IMR-90 (cell line): ENCODE results near the gene PCSK5. TPM values are rescaled to one million over a fixed set of nuclear protein-coding genes. Genes with fewer than 3 reads are reported as not detected.

Source experiments
- ATAC-seq: fragments of 200-7000 bp; cut with Tn5 transposase; 2 replicates; pipeline ENCODE4 v1.9.1; 2020; ENCODE audit warnings: low read depth, mild to moderate bottlenecking, moderate library complexity
- BruUV-seq: library from RNA; stranded (reverse); fragments of 400-500 nt; replicated peaks from 2 replicates; lab custom pipeline; 2021; lab: Mats Ljungman, UMichigan
- CTCF ChIA-PET: fragments of 300-600 bp; formaldehyde crosslinking; extraction: SDS; loops from one replicate; lab custom pipeline; 2021; ENCODE audit warnings: antibody characterized with exemption; lab: Yijun Ruan, JAX
- POLR2A ChIA-PET: fragments of 300-600 bp; sonication (Branson Sonifier 250); formaldehyde crosslinking; loops from one replicate; lab custom pipeline; 2022; ENCODE audit warnings: antibody characterized with exemption; ENCODE audit not compliant: unreplicated experiment; lab: Charles Lee
- DNase-seq: peaks from one replicate; pipeline ENCODE4 v3.0.0; 2013
- H2AFZ ChIP-seq: replicated peaks from 2 replicates; pipeline ENCODE3; 2013; ENCODE audit warnings: low read length, mild to moderate bottlenecking; ENCODE audit not compliant: poor library complexity
- H2AK5ac ChIP-seq: 2 replicates; pipeline ENCODE4 v1.6.1; 2013; ENCODE audit warnings: low read depth, low read length, inconsistent platforms
- H2AK9ac ChIP-seq: replicated peaks from 2 replicates; pipeline ENCODE3; 2013; ENCODE audit warnings: mild to moderate bottlenecking, low read depth, low read length, moderate library complexity; ENCODE audit not compliant: poor library complexity
- H2BK120ac ChIP-seq: 2 replicates; pipeline ENCODE4 v1.6.1; 2013; ENCODE audit warnings: low read depth, low read length, inconsistent platforms
- H2BK15ac ChIP-seq: 3 replicates; pipeline ENCODE4 v1.6.1; 2013; ENCODE audit warnings: low read depth, low read length, inconsistent platforms
- H2BK20ac ChIP-seq: 2 replicates; pipeline ENCODE4 v1.6.1; 2013; ENCODE audit warnings: low read depth, mild to moderate bottlenecking, inconsistent platforms, low read length, moderate library complexity
- H2BK5ac ChIP-seq: 2 replicates; pipeline ENCODE4 v1.6.1; 2013; ENCODE audit warnings: mild to moderate bottlenecking, low read depth, low read length, inconsistent platforms; ENCODE audit not compliant: poor library complexity, severe bottlenecking
- H3K14ac ChIP-seq: replicated peaks from 2 replicates; pipeline ENCODE4 v1.6.1; 2013; ENCODE audit warnings: low read depth, low read length, inconsistent platforms
- H3K18ac ChIP-seq: 2 replicates; pipeline ENCODE4 v1.6.1; 2013; ENCODE audit warnings: low read depth, low read length, control low read depth
- H3K23ac ChIP-seq: 2 replicates; pipeline ENCODE4 v1.6.1; 2013; ENCODE audit warnings: low read depth, low read length, inconsistent platforms
- H3K27ac ChIP-seq: 2 replicates; pipeline ENCODE4 v1.5.1; 2013; ENCODE audit warnings: mild to moderate bottlenecking, control low read depth, low read length; ENCODE audit not compliant: insufficient read depth
- H3K27me3 ChIP-seq: 2 replicates; pipeline ENCODE4 v1.6.1; 2013; ENCODE audit warnings: low read length; ENCODE audit not compliant: control insufficient read depth, insufficient read depth
- H3K36me3 ChIP-seq: 2 replicates; pipeline ENCODE4 v1.6.1; 2013; ENCODE audit warnings: low read length, mixed read lengths; ENCODE audit not compliant: control insufficient read depth, insufficient read depth
- H3K4ac ChIP-seq: 2 replicates; pipeline ENCODE4 v1.6.1; 2013; ENCODE audit warnings: low read depth, low read length, inconsistent platforms
- H3K4me1 ChIP-seq: 2 replicates; pipeline ENCODE4 v1.6.1; 2013; ENCODE audit warnings: low read length, mixed read lengths; ENCODE audit not compliant: control insufficient read depth, insufficient read depth
- H3K4me2 ChIP-seq: 2 replicates; pipeline ENCODE4 v1.6.1; 2013; ENCODE audit warnings: low read depth, mild to moderate bottlenecking, control low read depth, low read length, moderate library complexity
- H3K4me3 ChIP-seq: 2 replicates; pipeline ENCODE4 v1.5.1; 2013; ENCODE audit warnings: low read depth, mild to moderate bottlenecking, control low read depth, low read length, moderate library complexity; ENCODE audit not compliant: insufficient read depth
- H3K56ac ChIP-seq: 2 replicates; pipeline ENCODE4 v1.6.1; 2013; ENCODE audit warnings: low read length, inconsistent platforms; ENCODE audit not compliant: insufficient read depth; ENCODE audit errors: extremely low read depth
- H3K79me1 ChIP-seq, 2 experiments: 2 replicates each; pipeline ENCODE4 v1.6.1; 2013; ENCODE audit warnings: low read length in 2 of 2, inconsistent platforms in 1 of 2, low read depth in 1 of 2
- H3K9ac ChIP-seq: 2 replicates; pipeline ENCODE4 v1.6.1; 2013; ENCODE audit warnings: low read depth, low read length, control low read depth
- H3K9me1 ChIP-seq: 2 replicates; pipeline ENCODE4 v1.6.1; 2013; ENCODE audit warnings: low read length, inconsistent platforms; ENCODE audit not compliant: insufficient read depth
- H3K9me3 ChIP-seq: 2 replicates; pipeline ENCODE4 v1.6.1; 2013; ENCODE audit warnings: low read length; ENCODE audit not compliant: control insufficient read depth, insufficient read depth
- H4K20me1 ChIP-seq: 2 replicates; pipeline ENCODE4 v1.6.1; 2013; ENCODE audit warnings: low read length, inconsistent platforms; ENCODE audit not compliant: insufficient read depth
- H4K5ac ChIP-seq: 2 replicates; pipeline ENCODE4 v1.6.1; 2013; ENCODE audit warnings: mild to moderate bottlenecking, low read depth, low read length, control low read depth
- H4K8ac ChIP-seq, 2 experiments: 2 replicates each; pipeline ENCODE4 v1.6.1; 2013; ENCODE audit warnings: low read depth in 2 of 2, low read length in 2 of 2, control low read depth in 1 of 2, inconsistent platforms in 1 of 2
- H4K91ac ChIP-seq: 2 replicates; pipeline ENCODE4 v1.6.1; 2013; ENCODE audit warnings: low read depth, low read length, inconsistent platforms; ENCODE audit not compliant: insufficient read depth
- BHLHE40 ChIP-seq: fragments of 150-350 bp; IDR thresholded peaks from 2 replicates; pipeline ENCODE4 v1.6.1; 2016; ENCODE audit warnings: mild to moderate bottlenecking, low read depth, low read length
- CEBPB ChIP-seq: IDR thresholded peaks from 2 replicates; pipeline ENCODE4 v1.6.1; 2012; ENCODE audit warnings: low read depth, low read length, improper control_type of control experiment
- CTCF ChIP-seq: conservative IDR thresholded peaks from 2 replicates; pipeline ENCODE4 v1.5.1; 2012; ENCODE audit warnings: mild to moderate bottlenecking, low read depth, low read length, improper control_type of control experiment
- MAFK ChIP-seq: IDR thresholded peaks from 2 replicates; pipeline ENCODE4 v1.6.1; 2012; ENCODE audit warnings: low read depth, low read length, improper control_type of control experiment
- MXI1 ChIP-seq: IDR thresholded peaks from 2 replicates; pipeline ENCODE4 v1.6.1; 2012; ENCODE audit warnings: low read depth, mild to moderate bottlenecking, low read length, moderate library complexity, borderline replicate concordance
- NFE2L2 ChIP-seq: fragments of 150-350 bp; IDR thresholded peaks from 2 replicates; pipeline ENCODE4 v1.6.1; 2016; ENCODE audit warnings: low read depth, mild to moderate bottlenecking, low read length
- SMC3 ChIP-seq: fragments of 150-350 bp; IDR thresholded peaks from 2 replicates; pipeline ENCODE4 v1.6.1; 2016; ENCODE audit warnings: low read depth, mild to moderate bottlenecking, antibody characterized with exemption, low read length, moderate library complexity
- WGBS, 2 experiments: methylation state at CpG; one replicate each; pipeline versions ENCODE4 v1.1.5 to v1.1.7; 2013; ENCODE audit warnings: missing lambda C conversion rate in 2 of 2; ENCODE audit not compliant: insufficient read length in 1 of 2; ENCODE audit errors: extremely low coverage in 2 of 2; 5-methylcytosine and 5-hydroxymethylcytosine counted together
- dilution Hi-C: fragments of 300-500 bp; cut with HindIII; formaldehyde crosslinking; loops from one replicate; pipeline ENCODE4 v1.14.3; 2018; ENCODE audit warnings: low sequenced_read_pairs; ENCODE audit not compliant: unreplicated experiment
- in situ Hi-C: fragments of 300-500 bp; cut with MboI; formaldehyde crosslinking; loops from 3 replicates; pipeline ENCODE4 v1.14.3; 2019; ENCODE audit warnings: low sequenced_read_pairs, inconsistent platforms, mixed read lengths
- intact Hi-C: fragments of 100-400 bp; cut with micrococcal nuclease; formaldehyde crosslinking; loops from 2 replicates; pipeline ENCODE4 v1.10.0; 2022
- polyA plus RNA-seq, 3 experiments: library from polyadenylated mRNA; depleted of rRNA; stranded (reverse); fragments of >200 nt; gene quantifications; 2 replicates each; pipeline ENCODE4 v1.2.3, GENCODE V29; 2012; ENCODE audit warnings: low replicate concordance in 1 of 3
- total RNA-seq: library from RNA; depleted of rRNA; stranded (reverse); fragments of >200 nt; gene quantifications from 2 replicates; pipeline ENCODE4 v1.2.3, GENCODE V29; 2012

PCSK5 gene
- total and polyA plus RNA-seq, 2 of the 4 experiments (the other 2 are of a cell fraction), result 1.5 to 3.0 TPM

- peak overlapping the region; percentile 74 for H3K27ac ChIP-seq
- H4K5ac ChIP-seq, result peak overlapping the region; percentile 82
- DNase-seq (peak; percentile 69), ATAC-seq (peak; percentile 80)
- H3K79me1 ChIP-seq, result no peaks in the 10 kb centered on the region
- no peak for TF ChIP-seq MXI1
- no peak for TF ChIP-seq CEBPB
- no peak for TF ChIP-seq SMC3
- TF ChIP-seq CTCF, result no peak
- TF ChIP-seq MAFK, result no peak
- TF ChIP-seq BHLHE40, result peak; percentile 21; the same call in 1 of the 2 replicates
- TF ChIP-seq NFE2L2, result no peak
- H2BK15ac ChIP-seq, result peak overlapping the region; percentile 94; the same call in 2 of the 3 replicates
- in situ Hi-C loops, result no loop called here
- H4K8ac ChIP-seq, result peak overlapping the region; percentile 44 to 50; a peak in 1 of 4 replicates
- peaks cover 16% of the 10 kb centered on the region for H3K9me1 ChIP-seq
- H3K4me1 ChIP-seq, result peaks cover 15% of the 10 kb centered on the region
- dilution Hi-C loops, result no loop called here
- H2AK9ac ChIP-seq, result peak overlapping the region; percentile 17
- H3K36me3 ChIP-seq, result peaks cover 4% of the 10 kb centered on the region; the same call in 1 of the 2 replicates
- peak overlapping the region; percentile 3; the same call in 1 of the 2 replicates for H3K4me2 ChIP-seq
- peak overlapping the region; percentile 96 for H3K18ac ChIP-seq
- intact Hi-C loops, result loop anchor here (2.0 to 5.0 kb wide), 4 partner anchors 36 to 288 kb away; partner anchors contain the start of gene PCSK5
- ChIA-PET POLR2A (interaction anchor here (0.9 kb wide), 1 partner anchor 26 kb away, joined by 3 read pairs; no protein-coding TSS in a partner anchor), CTCF (interaction anchor here (0.7 kb wide), 1 partner anchor 34 kb away, joined by 3 read pairs; no protein-coding TSS in a partner anchor)
- H3K9ac ChIP-seq, result no peak overlapping the region
- H2AFZ ChIP-seq, result peak overlapping the region; percentile 37
- H2BK20ac ChIP-seq, result peak overlapping the region; percentile 94
- peak overlapping the region; percentile 94 for H3K23ac ChIP-seq
- no CpG with 5 or more reads among the region's 3 CpGs for WGBS, 2 experiments
- BruUV-seq, result no TSS peak
- peak overlapping the region; percentile 90 for H3K4ac ChIP-seq
- H2BK5ac ChIP-seq, result peak overlapping the region; percentile 91
- peak overlapping the region; percentile 82 for H3K14ac ChIP-seq
- no peak overlapping the region for H3K56ac ChIP-seq
- peak overlapping the region; percentile 94 for H4K91ac ChIP-seq
- no peaks in the 10 kb centered on the region for H3K27me3 ChIP-seq
- peak overlapping the region; percentile 94 for H2BK120ac ChIP-seq
- no peaks in the 10 kb centered on the region for H4K20me1 ChIP-seq
- no peak overlapping the region for H3K4me3 ChIP-seq
- peak overlapping the region; percentile 46 for H2AK5ac ChIP-seq
- H3K9me3 ChIP-seq, result no peaks in the 10 kb centered on the region
Measured at GRCh38 chr9:76180541-76180940, 290.1 kb downstream of the PCSK5 start.
